Astrocyte (in vitro differentiated cells and primary cell): ENCODE data around the gene MPEG1. TPM values are rescaled to one million over a fixed set of nuclear protein-coding genes. Genes with fewer than 3 reads are reported as not detected.

Experiments
- DNase-seq: peaks from one replicate; pipeline ENCODE4 v3.0.0-alpha.2; 2010; ENCODE audit warnings: low read depth
- FAIRE-seq: peaks from 2 replicates; lab custom pipeline; 2011; peaks lifted over from hg19 to GRCh38; lab: Jason Lieb, UNC
- H2AFZ ChIP-seq: 2 replicates; pipeline ENCODE4 v1.6.0; 2012; ENCODE audit warnings: low read depth, low read length, inconsistent platforms
- H3K27ac ChIP-seq: 2 replicates; pipeline ENCODE4 v1.5.1; 2011; ENCODE audit warnings: low read depth, low read length, inconsistent platforms
- H3K27me3 ChIP-seq: 2 replicates; pipeline ENCODE4 v1.6.0; 2011; ENCODE audit warnings: low read length, inconsistent platforms; ENCODE audit not compliant: insufficient read depth
- H3K36me3 ChIP-seq: 2 replicates; pipeline ENCODE4 v1.5.1; 2011; ENCODE audit warnings: low read length, inconsistent platforms; ENCODE audit not compliant: insufficient read depth
- H3K4me1 ChIP-seq: 2 replicates; pipeline ENCODE4 v1.5.1; 2011; ENCODE audit warnings: low read length, inconsistent platforms; ENCODE audit not compliant: insufficient read depth
- H3K4me2 ChIP-seq: 2 replicates; pipeline ENCODE4 v1.6.0; 2012; ENCODE audit warnings: low read length, inconsistent platforms
- H3K4me3 ChIP-seq: 2 replicates; pipeline ENCODE4 v1.5.1; 2011; ENCODE audit warnings: low read depth, mild to moderate bottlenecking, low read length, inconsistent platforms; ENCODE audit not compliant: insufficient read depth
- H3K79me2 ChIP-seq: 2 replicates; pipeline ENCODE4 v1.6.0; 2012; ENCODE audit warnings: mild to moderate bottlenecking, low read length, inconsistent platforms; ENCODE audit not compliant: insufficient read depth
- H3K9ac ChIP-seq: 2 replicates; pipeline ENCODE4 v1.6.0; 2012; ENCODE audit warnings: mild to moderate bottlenecking, low read length, inconsistent platforms
- H3K9me3 ChIP-seq: 2 replicates; pipeline ENCODE4 v1.5.1; 2012; ENCODE audit warnings: low read depth, mild to moderate bottlenecking, low read length, inconsistent platforms; ENCODE audit not compliant: insufficient read depth
- H4K20me1 ChIP-seq: 2 replicates; pipeline ENCODE4 v1.6.0; 2012; ENCODE audit warnings: low read length, inconsistent platforms; ENCODE audit not compliant: insufficient read depth
- H3K27ac Mint-ChIP-seq: one replicate; pipeline ENCODE4 v1.8.0; 2021; ENCODE audit warnings: mild to moderate bottlenecking, mixed read lengths; ENCODE audit not compliant: unreplicated experiment
- H3K27me3 Mint-ChIP-seq: one replicate; pipeline ENCODE4 v1.8.0; 2021; ENCODE audit warnings: low read depth, mixed read lengths; ENCODE audit not compliant: unreplicated experiment
- H3K36me3 Mint-ChIP-seq: one replicate; pipeline ENCODE4 v1.8.0; 2021; ENCODE audit warnings: low read depth, mixed read lengths; ENCODE audit not compliant: unreplicated experiment
- H3K4me1 Mint-ChIP-seq: one replicate; pipeline ENCODE4 v1.8.0; 2021; ENCODE audit warnings: low read depth, mixed read lengths; ENCODE audit not compliant: unreplicated experiment
- H3K4me3 Mint-ChIP-seq: one replicate; pipeline ENCODE4 v1.8.0; 2021; ENCODE audit warnings: mild to moderate bottlenecking, moderate library complexity, mixed read lengths; ENCODE audit not compliant: unreplicated experiment
- H3K9me3 Mint-ChIP-seq: one replicate; pipeline ENCODE4 v1.8.0; 2021; ENCODE audit warnings: mild to moderate bottlenecking, mixed read lengths; ENCODE audit not compliant: unreplicated experiment
- CTCF ChIP-seq: IDR thresholded peaks from 2 replicates; pipeline ENCODE4 v1.5.1; 2011; ENCODE audit warnings: low read depth, mild to moderate bottlenecking, inconsistent platforms, low read length, moderate library complexity; ENCODE audit not compliant: insufficient read depth
- EZH2 ChIP-seq: IDR thresholded peaks from 2 replicates; pipeline ENCODE4 v1.6.1; 2012; ENCODE audit warnings: mild to moderate bottlenecking, low read length, inconsistent platforms; ENCODE audit not compliant: insufficient read depth
- total RNA-seq: library from RNA; stranded (reverse); gene quantifications from 2 replicates; pipeline ENCODE4 v1.2.1, GENCODE V29; 2021

MPEG1 gene
- total RNA-seq, 1 donor from 2014 or later, result not detected

DNA sequence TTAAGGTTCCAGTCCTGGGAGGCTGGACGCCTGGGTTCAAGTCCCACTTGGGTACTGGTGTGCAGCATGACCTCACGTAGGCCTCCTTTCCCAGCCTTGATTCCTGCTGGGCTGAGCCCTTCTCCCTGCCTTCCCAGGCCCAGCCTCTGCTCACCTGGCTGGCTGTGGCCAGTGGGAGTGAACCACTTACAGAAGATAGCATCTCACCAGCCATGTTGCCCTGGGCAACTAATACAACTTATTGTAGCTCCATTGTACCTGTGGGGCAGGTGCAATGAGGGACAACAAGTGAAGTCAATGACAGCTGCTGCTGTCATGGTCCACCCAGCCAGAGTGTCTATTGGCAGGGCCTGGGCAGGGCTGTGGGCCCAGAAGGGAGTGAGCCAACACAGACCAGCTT, 48.4 kb upstream of the MPEG1 start:
- H3K9me3 ChIP-seq, result no peaks in the 10 kb centered on the region
- no peaks in the 10 kb centered on the region for H3K4me1 ChIP-seq
- Mint-ChIP-seq H3K4me1 (no peaks in the 10 kb centered on the region), H3K9me3 (peaks cover 2% of the 10 kb centered on the region), H3K4me3 (no peak overlapping the region), H3K36me3 (no peaks in the 10 kb centered on the region), H3K27ac (no peak overlapping the region), H3K27me3 (peaks cover 5% of the 10 kb centered on the region)
- H3K4me3 ChIP-seq, result no peak overlapping the region
- no peaks in the 10 kb centered on the region for H4K20me1 ChIP-seq
- TF ChIP-seq CTCF (no peak), EZH2 (no peak)
- H3K36me3 ChIP-seq, result no peaks in the 10 kb centered on the region
- DNase-seq (no peak), FAIRE-seq (no peak)
- no peak overlapping the region for H3K4me2 ChIP-seq
- no peak overlapping the region for H3K9ac ChIP-seq
- H3K79me2 ChIP-seq, result no peaks in the 10 kb centered on the region
- no peak overlapping the region for H2AFZ ChIP-seq
- H3K27ac ChIP-seq, result no peak overlapping the region
- H3K27me3 ChIP-seq, result no peaks in the 10 kb centered on the region

DNA sequence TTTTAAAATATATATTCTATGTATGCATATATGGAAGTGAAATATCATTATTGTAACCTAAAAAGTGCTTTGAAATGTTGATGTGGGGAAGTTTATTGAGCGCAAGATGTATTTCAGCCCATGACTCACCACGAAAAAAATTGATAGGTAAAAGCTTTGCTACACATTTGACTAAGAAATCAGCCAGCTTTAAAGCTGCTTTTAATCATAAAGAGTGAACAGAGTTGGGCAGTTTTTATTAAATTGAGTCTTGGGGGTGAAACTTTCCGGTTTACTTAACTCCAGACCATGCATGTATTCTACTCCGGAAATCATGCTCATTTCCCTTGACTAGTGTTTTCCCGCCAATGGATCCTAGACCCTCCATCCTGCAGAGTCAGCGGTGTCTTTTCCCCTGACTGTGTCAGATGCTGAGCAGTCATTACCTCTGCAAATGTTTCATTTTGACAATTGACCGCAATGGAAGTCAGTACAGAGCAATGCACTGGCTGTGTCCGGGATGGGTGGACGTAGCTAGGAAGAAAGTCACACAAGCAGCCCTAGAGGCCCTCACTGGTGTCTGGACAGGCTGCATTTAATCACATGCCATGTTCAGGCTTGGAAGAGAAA, 47.2 kb upstream of the MPEG1 start:
- Histone ChIP-seq H3K4me1 (no peaks in the 10 kb centered on the region), H3K4me2 (no peak overlapping the region), H3K9me3 (no peaks in the 10 kb centered on the region), H4K20me1 (no peaks in the 10 kb centered on the region), H3K36me3 (no peaks in the 10 kb centered on the region), H2AFZ (no peak overlapping the region), H3K79me2 (no peaks in the 10 kb centered on the region), H3K9ac (no peak overlapping the region), H3K27me3 (no peaks in the 10 kb centered on the region), H3K4me3 (no peak overlapping the region), H3K27ac (no peak overlapping the region)
- TF ChIP-seq EZH2 (no peak), CTCF (no peak)
- Mint-ChIP-seq H3K27me3 (peaks cover 5% of the 10 kb centered on the region), H3K4me3 (no peak overlapping the region), H3K36me3 (no peaks in the 10 kb centered on the region), H3K4me1 (no peaks in the 10 kb centered on the region), H3K27ac (no peak overlapping the region), H3K9me3 (peaks cover 2% of the 10 kb centered on the region)
- DNase-seq (no peak), FAIRE-seq (no peak)

- FAIRE-seq (no peak), DNase-seq (no peak)
- Histone ChIP-seq H3K36me3 (no peaks in the 10 kb centered on the region), H2AFZ (no peak overlapping the region), H3K27me3 (no peaks in the 10 kb centered on the region), H3K9ac (no peak overlapping the region), H3K9me3 (no peaks in the 10 kb centered on the region), H3K4me3 (no peak overlapping the region), H3K4me1 (no peaks in the 10 kb centered on the region), H3K79me2 (no peaks in the 10 kb centered on the region), H4K20me1 (no peaks in the 10 kb centered on the region), H3K27ac (no peak overlapping the region), H3K4me2 (no peak overlapping the region)
- TF ChIP-seq EZH2, result no peak
- TF ChIP-seq CTCF, result no peak
- Mint-ChIP-seq H3K4me3 (no peak overlapping the region), H3K27ac (no peak overlapping the region), H3K9me3 (peaks cover 2% of the 10 kb centered on the region), H3K4me1 (no peaks in the 10 kb centered on the region), H3K27me3 (peaks cover 5% of the 10 kb centered on the region), H3K36me3 (no peaks in the 10 kb centered on the region)
Measured at GRCh38 chr11:59259047-59259446, 46.3 kb upstream of the MPEG1 start.
